PC-9 (cell line): ENCODE measurements around the gene LSM14A. TPM values are rescaled to one million over a fixed set of nuclear protein-coding genes. Genes with fewer than 3 reads are reported as not detected.
"Not testable (repeated sequence)": the region's sequence is repeated elsewhere in the genome, so short reads cannot be mapped to it uniquely, and the experiment has no call there.

Experiments
- BruUV-seq: library from RNA; stranded (reverse); fragments of 400-500 nt; replicated peaks from 2 replicates; lab custom pipeline; 2021; lab: Mats Ljungman, UMichigan
- CTCF ChIA-PET: fragments of 300-600 bp; sonication (Branson Sonifier 250); formaldehyde crosslinking; loops from one replicate; lab custom pipeline; 2022; ENCODE audit warnings: antibody characterized with exemption; lab: Charles Lee
- POLR2A ChIA-PET: fragments of 300-600 bp; sonication (Branson Sonifier 250); formaldehyde crosslinking; loops from one replicate; lab custom pipeline; 2022; ENCODE audit warnings: antibody characterized with exemption; ENCODE audit not compliant: unreplicated experiment; lab: Charles Lee
- DNase-seq, 2 experiments: peaks; one replicate each; pipeline versions ENCODE4 v3.0.0 to v3.0.0-alpha.2; 2015 to 2022; ENCODE audit warnings: mixed read lengths in 1 of 2
- H2AFZ ChIP-seq: fragments of 200-600 bp; sonication (generic); 2 replicates; pipeline ENCODE4 v1.8.1; 2017; ENCODE audit warnings: antibody characterized with exemption
- H3F3A ChIP-seq: fragments of 200-600 bp; sonication (generic); 2 replicates; pipeline ENCODE4 v1.8.1; 2017; ENCODE audit warnings: antibody characterized with exemption, mild to moderate bottlenecking, low read depth; ENCODE audit not compliant: insufficient read depth
- H3K27ac ChIP-seq: fragments of 200-600 bp; sonication (generic); 2 replicates; pipeline ENCODE4 v1.6.1; 2016; ENCODE audit warnings: mixed run types
- H3K27me3 ChIP-seq: fragments of 200-600 bp; sonication (generic); 2 replicates; pipeline ENCODE4 v1.6.1; 2016; ENCODE audit warnings: low read depth, mixed run types; ENCODE audit not compliant: insufficient read depth
- H3K36me3 ChIP-seq: fragments of 200-600 bp; sonication (generic); 2 replicates; pipeline ENCODE4 v1.6.1; 2016; ENCODE audit warnings: low read depth, mixed run types
- H3K4me1 ChIP-seq: fragments of 200-600 bp; sonication (generic); replicated peaks from 2 replicates; pipeline ENCODE4 v1.6.1; 2016; ENCODE audit warnings: mixed run types; ENCODE audit not compliant: insufficient read depth
- H3K4me2 ChIP-seq: fragments of 200-600 bp; sonication (generic); 2 replicates; pipeline ENCODE4 v1.6.1; 2017; ENCODE audit warnings: mixed run types
- H3K4me3 ChIP-seq: fragments of 200-600 bp; sonication (generic); 2 replicates; pipeline ENCODE4 v1.6.1; 2016; ENCODE audit warnings: mixed run types
- H3K79me2 ChIP-seq: fragments of 200-600 bp; sonication (generic); 2 replicates; pipeline ENCODE4 v1.6.1; 2017; ENCODE audit warnings: low read depth, mixed run types
- H3K9me2 ChIP-seq: fragments of 200-600 bp; sonication (generic); 2 replicates; pipeline ENCODE4 v1.8.1; 2017; ENCODE audit warnings: mild to moderate bottlenecking; ENCODE audit not compliant: insufficient read depth
- H3K9me3 ChIP-seq: fragments of 200-600 bp; sonication (generic); 2 replicates; pipeline ENCODE4 v1.8.1; 2016; ENCODE audit warnings: low read depth; ENCODE audit not compliant: insufficient read depth
- H4K20me1 ChIP-seq: fragments of 200-600 bp; sonication (generic); 2 replicates; pipeline ENCODE4 v1.8.1; 2017; ENCODE audit not compliant: insufficient read depth
- EZH2 ChIP-seq: fragments of 200-600 bp; sonication (generic); IDR thresholded peaks from 2 replicates; pipeline ENCODE4 v1.8.0; 2017; ENCODE audit warnings: antibody characterized with exemption, low read depth
- intact Hi-C: fragments of 100-400 bp; cut with micrococcal nuclease; formaldehyde crosslinking; loops from one replicate; pipeline ENCODE4 v1.10.0; 2022; ENCODE audit not compliant: unreplicated experiment
- total RNA-seq: library from RNA; stranded (reverse); gene quantifications from 2 replicates; pipeline ENCODE4 v1.2.3, GENCODE V29; 2021
- TF ChIP-seq, protein P1 (sequence below): fragments of 200-600 bp; sonication (generic); conservative IDR thresholded peaks from 2 replicates; pipeline ENCODE4 v1.6.1; 2017; ENCODE audit warnings: mixed run types, antibody characterized with exemption, mild to moderate bottlenecking, moderate library complexity

LSM14A gene
- total RNA-seq, 1 experiment from 2014 or later = 169 TPM

DNA sequence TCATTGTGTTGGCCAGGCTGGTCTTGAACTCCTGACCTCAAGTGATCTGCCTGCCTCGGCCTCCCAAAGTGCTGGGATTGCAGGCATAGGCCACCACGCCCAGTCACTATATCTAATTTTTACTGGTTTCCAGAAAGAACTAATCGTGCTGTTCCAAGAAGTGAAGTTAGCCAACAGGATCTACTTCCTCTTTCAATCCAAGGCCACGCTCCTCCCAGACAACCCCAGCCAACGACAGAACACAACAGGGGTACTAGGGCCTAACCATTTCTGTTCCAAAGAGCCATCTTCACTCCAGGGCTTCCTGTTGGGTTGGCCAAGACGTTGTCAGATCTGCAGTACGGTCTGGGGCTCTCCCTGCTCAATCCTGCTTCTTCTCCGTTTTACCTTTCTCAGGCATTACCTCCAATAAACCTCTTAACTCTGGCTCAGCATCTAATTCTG, 7.0 kb upstream of the LSM14A start:
- H3K4me1 ChIP-seq = no peaks in the 10 kb centered on the region
- no peak overlapping the region for H3K4me3 ChIP-seq
- ChIA-PET CTCF (no interaction called here), POLR2A (no interaction called here)
- H3K9me2 ChIP-seq = no peaks in the 10 kb centered on the region
- no peaks in the 10 kb centered on the region for H3K27me3 ChIP-seq
- no peak overlapping the region for H2AFZ ChIP-seq
- H3K36me3 ChIP-seq = no peaks in the 10 kb centered on the region
- BruUV-seq = no TSS peak
- no peaks in the 10 kb centered on the region for H3K9me3 ChIP-seq
- intact Hi-C loops = no loop called here
- TF ChIP-seq EZH2 = no peak
- TF ChIP-seq, protein P1, sequence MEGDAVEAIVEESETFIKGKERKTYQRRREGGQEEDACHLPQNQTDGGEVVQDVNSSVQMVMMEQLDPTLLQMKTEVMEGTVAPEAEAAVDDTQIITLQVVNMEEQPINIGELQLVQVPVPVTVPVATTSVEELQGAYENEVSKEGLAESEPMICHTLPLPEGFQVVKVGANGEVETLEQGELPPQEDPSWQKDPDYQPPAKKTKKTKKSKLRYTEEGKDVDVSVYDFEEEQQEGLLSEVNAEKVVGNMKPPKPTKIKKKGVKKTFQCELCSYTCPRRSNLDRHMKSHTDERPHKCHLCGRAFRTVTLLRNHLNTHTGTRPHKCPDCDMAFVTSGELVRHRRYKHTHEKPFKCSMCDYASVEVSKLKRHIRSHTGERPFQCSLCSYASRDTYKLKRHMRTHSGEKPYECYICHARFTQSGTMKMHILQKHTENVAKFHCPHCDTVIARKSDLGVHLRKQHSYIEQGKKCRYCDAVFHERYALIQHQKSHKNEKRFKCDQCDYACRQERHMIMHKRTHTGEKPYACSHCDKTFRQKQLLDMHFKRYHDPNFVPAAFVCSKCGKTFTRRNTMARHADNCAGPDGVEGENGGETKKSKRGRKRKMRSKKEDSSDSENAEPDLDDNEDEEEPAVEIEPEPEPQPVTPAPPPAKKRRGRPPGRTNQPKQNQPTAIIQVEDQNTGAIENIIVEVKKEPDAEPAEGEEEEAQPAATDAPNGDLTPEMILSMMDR = no peak
- no peak overlapping the region for H3K27ac ChIP-seq
- DNase-seq = no peak
- no peaks in the 10 kb centered on the region for H3K79me2 ChIP-seq
- no peaks in the 10 kb centered on the region for H3F3A ChIP-seq
- H4K20me1 ChIP-seq = no peaks in the 10 kb centered on the region
- no peak overlapping the region for H3K4me2 ChIP-seq

DNA sequence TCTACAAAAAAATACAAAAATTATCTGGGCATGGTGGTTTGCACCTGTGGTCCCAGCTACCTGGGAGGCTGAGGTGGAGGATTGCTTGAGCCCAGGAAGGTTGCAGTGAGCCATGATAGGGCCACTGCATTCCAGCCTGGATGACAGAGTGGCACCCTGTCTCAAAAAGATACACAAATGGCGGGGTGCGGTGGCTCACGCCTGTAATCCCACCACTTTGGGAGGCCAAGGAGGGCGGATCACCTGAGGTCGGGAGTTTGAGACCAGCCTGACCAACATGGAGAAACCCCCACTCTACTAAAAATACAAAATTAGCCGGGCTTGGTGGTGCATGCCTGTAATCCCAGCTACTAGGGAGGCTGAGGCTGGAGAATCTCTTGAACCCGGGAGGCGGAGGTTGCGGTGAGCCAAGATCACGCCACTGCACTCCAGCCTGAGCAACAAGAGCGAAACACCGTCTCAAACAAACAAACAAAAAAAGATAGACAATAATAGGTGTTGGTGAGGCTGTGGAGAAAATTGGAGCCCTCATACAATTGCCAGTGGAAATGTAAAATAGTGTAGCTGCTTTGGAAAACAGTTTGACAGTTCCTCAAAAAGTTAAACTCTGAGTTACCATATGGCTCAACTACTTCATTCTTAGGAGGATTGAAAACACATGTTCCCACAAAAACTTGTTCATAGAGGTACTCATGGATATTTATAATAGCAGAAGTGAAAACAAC, 2.7 kb upstream of the LSM14A start:
- intact Hi-C loops = loop anchor here (5.0 kb wide), 1 partner anchor 178 kb away; no protein-coding TSS in a partner anchor
- H3K9me2 ChIP-seq, BruUV-seq, H3K4me3 ChIP-seq, H3K9me3 ChIP-seq, H2AFZ ChIP-seq, CTCF ChIA-PET, POLR2A ChIA-PET, DNase-seq, H3K4me2 ChIP-seq, H3K27me3 ChIP-seq, H3K27ac ChIP-seq: not testable (repeated sequence)
- H3K4me1 ChIP-seq = peaks cover 21% of the 10 kb centered on the region
- peaks cover 17% of the 10 kb centered on the region for H3F3A ChIP-seq
- H3K79me2 ChIP-seq = peaks cover 23% of the 10 kb centered on the region
- peaks cover 12% of the 10 kb centered on the region for H4K20me1 ChIP-seq
- peaks cover 10% of the 10 kb centered on the region; the same call in 1 of the 2 replicates for H3K36me3 ChIP-seq

DNA sequence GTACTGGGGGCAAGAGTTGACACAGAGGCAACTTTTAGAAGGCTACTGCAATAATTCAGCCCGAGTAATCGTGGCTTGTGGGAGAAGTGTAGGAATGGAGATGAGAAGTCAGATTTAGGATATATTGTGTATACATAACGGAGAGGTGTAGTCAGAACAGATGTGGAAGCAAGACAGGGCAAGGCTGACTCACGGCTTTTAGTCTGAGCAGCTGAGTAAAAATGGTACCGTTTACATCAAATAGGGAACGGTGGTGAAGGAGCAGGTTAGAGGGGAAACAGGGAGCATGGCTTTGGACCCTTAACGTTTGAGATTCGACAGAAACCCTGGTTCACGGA, 796 bp upstream of the LSM14A start:
- Histone ChIP-seq H3F3A (peaks cover 17% of the 10 kb centered on the region), H3K4me2 (peak overlapping the region; percentile 98), H4K20me1 (peaks cover 31% of the 10 kb centered on the region), H3K27me3 (no peaks in the 10 kb centered on the region), H3K4me3 (peak overlapping the region; percentile 71), H3K79me2 (peaks cover 41% of the 10 kb centered on the region), H3K9me2 (no peaks in the 10 kb centered on the region), H3K27ac (peak overlapping the region; percentile 90), H3K9me3 (no peaks in the 10 kb centered on the region), H3K4me1 (peaks cover 40% of the 10 kb centered on the region), H2AFZ (peak overlapping the region; percentile 97), H3K36me3 (peaks cover 22% of the 10 kb centered on the region; the same call in 1 of the 2 replicates)
- DNase-seq = peak in 1 of 2 experiments; percentile 44
- intact Hi-C loops = loop anchor here (1.0 to 5.0 kb wide), 2 partner anchors 37 to 176 kb away; no protein-coding TSS in a partner anchor
- POLR2A ChIA-PET = interaction anchor here (0.6 kb wide), 1 partner anchor 116 kb away, joined by 3 read pairs; no protein-coding TSS in a partner anchor
- CTCF ChIA-PET = interaction anchor here (1.0 kb wide), 1 partner anchor 75 kb away, joined by 3 read pairs; no protein-coding TSS in a partner anchor
- no TSS peak for BruUV-seq
- TF ChIP-seq, protein P1 = no peak
- TF ChIP-seq EZH2 = no peak
